GM19328 (cell line): ENCODE results near the gene NGF.

Experiments used
- ATAC-seq: cut with Tn5 transposase; IDR thresholded peaks from one replicate; pipeline ENCODE4 v1.9.1; 2021; ENCODE audit warnings: mild to moderate bottlenecking, moderate library complexity; ENCODE audit not compliant: unreplicated experiment

NGF gene

DNA sequence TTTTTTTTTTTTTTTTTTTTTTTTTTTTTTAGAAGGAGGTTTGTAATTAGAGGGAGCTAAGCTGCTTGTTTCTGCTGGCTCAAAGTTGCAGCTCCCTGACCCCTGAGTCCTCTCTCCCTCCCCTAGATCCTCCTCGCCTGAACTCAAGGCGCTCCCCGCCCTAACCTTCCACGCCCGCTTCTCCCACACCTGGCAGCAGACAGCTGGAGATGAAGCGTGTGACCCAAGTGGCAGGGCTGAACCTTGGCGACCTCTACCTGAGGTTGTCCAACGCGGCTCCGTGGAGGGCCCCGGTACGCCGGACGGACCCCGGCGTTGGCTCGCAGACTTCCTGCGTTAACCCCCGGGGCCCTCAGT is 795 bp downstream of the NGF start:
- no peak for ATAC-seq

- ATAC-seq: no peak
Measured at GRCh38 chr1:115336741-115337140, 1.3 kb downstream of the NGF start.

GRCh38 chr1:115332813-115333608 is 5.0 kb downstream of the NGF start:
- no peak for ATAC-seq

DNA sequence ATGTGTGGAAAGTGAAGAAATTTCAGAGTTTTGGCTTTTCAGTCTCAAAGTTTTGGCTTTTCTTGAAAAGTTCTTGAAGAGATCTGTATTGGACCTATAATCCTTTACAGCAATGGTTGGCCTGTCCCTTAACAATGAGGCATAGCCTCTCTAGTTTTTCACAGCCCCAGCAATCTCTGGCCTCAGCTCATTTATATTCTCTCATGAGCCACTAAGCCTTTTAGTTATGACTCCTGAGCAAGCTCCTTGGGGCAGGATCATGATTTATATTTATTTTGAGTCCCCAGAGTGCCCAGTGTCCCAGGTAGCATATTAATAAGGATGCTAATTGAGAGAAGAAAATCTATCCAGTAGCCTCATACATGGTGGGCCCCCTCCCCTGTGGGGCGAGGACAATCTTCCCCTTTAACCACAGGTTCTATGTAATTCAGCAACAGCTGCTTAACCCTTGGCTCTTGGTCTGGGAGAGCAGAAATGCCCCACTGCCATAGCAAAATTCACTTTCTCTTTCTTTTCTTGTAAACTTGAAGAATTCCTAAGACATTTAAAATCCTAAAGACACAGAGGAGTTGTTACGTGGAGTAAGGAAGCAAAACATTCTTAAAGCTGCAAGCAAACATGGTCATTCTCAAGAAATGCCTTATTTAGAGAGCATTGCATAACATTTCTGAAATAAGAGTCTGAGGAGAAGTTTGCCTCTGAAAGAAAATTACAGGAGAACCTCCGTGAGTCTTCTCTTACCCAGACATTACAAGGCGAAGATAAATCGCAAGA is 6.3 kb downstream of the NGF start:
- no peak for ATAC-seq

GRCh38 chr1:115330480-115331013 is 7.5 kb downstream of the NGF start:
- ATAC-seq: no peak

GRCh38 chr1:115329965-115330364 is 8.1 kb downstream of the NGF start:
- no peak for ATAC-seq

DNA sequence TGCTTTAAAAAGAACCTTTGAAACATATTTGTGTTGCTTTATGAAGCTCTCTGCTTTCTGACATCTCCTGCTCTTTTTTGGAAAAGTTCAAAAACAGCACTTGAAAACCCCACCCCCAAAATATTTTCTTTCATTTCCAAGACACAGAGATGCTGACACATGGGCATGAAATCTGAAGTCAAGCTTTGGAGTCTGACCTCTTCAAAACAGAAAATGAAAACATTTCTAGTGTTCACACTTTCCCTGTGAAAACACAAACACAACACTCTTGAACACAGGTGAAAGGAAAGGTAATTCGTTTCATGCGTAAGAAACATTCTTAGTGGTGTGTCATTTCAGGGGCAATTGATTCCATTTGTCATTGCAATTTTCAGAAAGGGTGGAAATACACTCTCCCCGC is 10.8 kb downstream of the NGF start:
- ATAC-seq: no peak

GRCh38 chr1:115326419-115326818 is 11.6 kb downstream of the NGF start:
- no peak for ATAC-seq

DNA sequence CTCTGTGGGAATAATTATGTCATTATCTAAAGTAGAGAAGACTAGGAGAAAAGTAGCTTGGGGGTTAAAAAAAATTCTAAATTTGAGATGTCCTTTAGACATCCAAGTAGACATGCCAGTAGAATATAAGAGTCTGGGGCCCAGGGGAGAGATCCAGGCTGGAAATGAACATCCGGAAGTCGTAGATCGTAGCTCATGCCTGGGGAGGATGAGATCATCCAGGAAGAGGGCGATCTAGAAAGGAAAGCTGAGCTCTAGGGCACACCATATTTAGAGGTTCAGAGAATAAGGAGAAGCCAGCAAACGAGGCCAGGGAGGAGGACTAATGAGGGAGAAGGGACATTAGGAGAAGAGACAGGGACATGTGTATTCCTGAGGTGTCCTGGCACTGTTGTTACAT is 12.2 kb downstream of the NGF start:
- no peak for ATAC-seq

DNA sequence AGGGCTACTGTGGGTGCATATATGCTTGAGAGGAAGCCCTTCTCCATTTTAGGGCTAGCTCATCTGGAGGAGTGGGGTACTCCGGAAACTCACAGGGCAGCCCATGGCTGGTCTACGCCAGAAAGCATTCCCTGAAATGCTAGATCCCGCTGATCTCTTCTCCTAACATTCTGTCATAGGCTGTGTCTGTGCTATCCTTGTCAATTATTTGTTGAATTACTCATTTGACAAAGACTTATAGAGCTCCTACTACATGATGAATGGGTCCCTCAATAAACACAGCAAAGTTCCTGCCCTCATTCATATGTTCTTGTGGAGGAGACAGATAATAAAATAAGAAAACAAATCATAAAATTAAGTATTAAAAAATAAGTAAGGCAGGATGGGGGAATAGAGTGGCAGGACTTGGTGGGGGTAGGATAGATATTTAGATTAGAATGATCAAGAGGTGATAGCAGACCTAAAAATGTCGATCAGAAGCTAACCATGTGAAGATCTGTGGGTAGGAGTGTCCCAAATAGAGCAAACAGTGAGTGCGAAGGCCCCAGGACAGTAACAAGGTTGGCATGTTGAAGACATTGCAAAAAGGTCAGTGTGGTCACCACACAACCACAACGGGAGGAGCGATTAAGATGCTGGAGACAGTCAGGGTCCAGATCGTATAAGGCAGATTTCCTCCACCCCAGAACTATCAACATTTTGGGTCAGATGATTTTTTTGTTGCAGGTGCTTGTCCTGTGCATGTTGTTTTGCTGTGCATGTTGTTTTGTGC is 13.2 kb downstream of the NGF start:
- no peak for ATAC-seq

DNA sequence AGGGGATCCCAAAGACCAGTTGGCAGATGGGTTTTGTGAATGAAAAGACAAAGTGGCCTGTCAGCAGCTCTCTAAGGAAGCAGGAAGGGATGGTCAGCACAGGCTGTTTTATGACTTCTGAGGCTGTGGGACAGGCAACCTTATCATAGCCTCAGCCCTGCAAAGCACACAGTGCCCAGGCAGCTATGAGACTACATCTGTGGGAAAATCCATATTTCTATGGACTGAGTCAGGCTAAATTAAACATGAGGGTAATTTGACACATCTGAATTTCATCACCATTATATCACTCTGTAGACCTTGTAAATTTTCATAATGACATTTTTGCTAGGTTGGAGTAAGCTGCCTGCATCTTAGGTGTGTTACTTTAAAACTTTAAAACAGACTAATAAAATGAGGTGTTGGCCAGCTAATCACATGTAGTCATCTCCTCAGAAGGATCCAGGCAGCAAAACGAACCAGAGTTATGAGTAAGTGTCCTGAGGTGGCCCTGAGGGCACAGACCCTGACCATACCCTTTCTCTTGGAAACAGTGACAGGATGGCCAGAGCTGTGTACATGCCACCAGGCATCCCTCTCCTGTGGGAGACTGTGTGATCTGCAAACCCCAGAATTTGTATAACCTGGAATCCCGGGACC is 14.6 kb downstream of the NGF start:
- ATAC-seq: no peak

GRCh38 chr1:115322631-115323030 is 15.4 kb downstream of the NGF start:
- ATAC-seq: no peak

DNA sequence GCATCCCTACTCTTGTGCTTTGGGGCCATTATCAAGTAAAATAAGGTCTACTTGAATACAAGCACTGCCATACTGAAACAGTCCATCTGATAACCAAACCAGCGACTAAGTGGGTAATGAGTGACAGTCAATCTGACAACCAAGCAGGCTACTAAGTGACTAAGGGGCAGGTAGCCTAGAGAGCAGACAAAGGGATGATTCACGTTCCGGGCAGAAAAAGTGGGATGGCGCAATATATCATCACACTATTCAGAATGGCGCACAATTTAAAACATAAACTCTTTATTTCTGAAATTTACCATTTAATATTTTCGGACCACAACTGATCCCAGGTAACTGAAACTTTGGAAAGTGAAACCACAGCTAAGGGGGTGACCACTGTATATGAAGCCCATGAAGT is 17.7 kb downstream of the NGF start:
- ATAC-seq: no peak

DNA sequence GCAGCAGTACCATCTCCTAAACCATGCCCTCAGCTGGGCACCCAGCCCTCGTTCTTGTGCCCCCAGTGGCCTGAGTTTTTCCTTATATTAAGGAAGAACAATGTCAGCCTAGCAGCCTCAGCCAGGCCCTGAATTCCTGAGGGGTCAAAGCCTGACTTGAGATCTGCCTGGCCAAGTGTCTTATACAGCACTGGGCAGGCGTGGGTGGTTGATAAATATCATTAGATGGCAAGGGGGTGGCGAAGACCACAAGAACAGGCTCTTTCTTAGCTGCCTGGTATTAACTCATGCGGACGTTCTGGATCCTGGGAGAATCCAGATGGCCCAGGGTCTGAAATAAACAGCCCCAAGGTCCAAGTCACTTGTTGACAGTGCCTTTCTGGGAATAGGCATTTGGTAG is 18.3 kb downstream of the NGF start:
- ATAC-seq: no peak

GRCh38 chr1:115317101-115318012 is 20.7 kb downstream of the NGF start:
- no peak for ATAC-seq

GRCh38 chr1:115314765-115315164 is 23.3 kb downstream of the NGF start:
- no peak for ATAC-seq

GRCh38 chr1:115314092-115314491 is 24.0 kb downstream of the NGF start:
- ATAC-seq: no peak

GRCh38 chr1:115313182-115313581 is 24.9 kb downstream of the NGF start:
- ATAC-seq: no peak

DNA sequence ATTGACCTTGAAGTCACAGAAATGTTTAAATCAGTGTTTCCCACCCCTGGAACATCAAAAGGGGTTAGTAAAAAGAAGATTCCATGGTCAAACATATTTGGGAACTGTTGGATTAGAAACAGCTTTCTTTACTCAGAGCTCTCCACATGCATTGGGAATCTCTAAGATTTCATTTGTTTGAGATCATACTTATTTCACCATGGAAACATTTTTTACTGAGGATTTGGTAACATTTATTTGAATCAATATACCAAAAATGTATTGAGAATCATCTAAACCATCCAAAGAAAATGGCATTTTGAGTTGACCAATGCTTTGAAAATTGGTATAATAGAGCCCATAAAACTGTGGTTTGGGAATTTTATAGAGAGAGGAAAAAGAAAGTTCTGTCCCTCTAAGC is 25.3 kb downstream of the NGF start:
- ATAC-seq: no peak

DNA sequence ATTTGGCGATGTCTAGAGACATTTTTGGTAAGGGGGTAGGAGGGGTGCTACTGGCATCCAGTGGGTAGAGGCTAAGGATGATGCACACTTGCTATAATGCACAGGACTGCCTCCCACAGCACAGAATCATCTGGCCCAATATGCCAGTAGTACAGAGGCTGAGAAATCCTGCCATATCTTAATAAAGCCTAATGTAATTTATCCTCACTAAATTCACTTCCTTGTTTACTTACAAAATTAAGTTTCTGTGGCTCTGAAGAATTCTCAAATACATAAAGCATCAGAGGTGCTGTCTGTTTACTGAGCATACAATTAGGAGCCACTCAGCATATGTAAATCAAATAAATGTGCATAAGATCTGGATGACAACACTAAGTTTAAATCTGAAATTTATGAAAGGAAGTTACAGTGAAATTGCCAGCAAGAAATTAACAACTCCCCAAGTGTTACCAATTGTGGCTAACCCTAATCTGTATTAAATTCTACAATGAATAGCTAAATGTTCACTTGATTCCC is 26.5 kb downstream of the NGF start:
- ATAC-seq: no peak
